DMS79 (cell line): Measurements from ENCODE around the gene PAGE4.

Experiments
- DNase-seq: peaks from one replicate; lab custom pipeline; 2025; lab: John Stamatoyannopoulos, UW

PAGE4 gene

DNA sequence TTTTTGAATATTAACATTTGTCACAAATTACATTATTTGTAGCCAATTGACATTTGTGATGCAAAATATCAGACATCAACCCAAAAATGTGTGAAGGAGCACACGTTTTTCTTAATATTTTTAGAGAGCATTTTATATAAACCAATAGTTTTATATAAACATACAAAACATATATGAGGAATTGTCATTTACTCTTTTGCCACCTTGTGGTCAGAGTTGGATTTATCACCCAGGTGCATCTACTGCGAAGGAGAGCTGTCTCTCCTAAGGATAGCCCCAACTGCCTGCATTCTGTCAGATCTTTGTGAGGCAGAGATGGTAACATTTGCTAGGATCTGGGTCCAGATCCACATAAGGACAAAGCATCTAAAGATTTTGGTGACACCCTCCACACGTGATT is 47.6 kb downstream of the PAGE4 start:
- DNase-seq, result no peak

DNA sequence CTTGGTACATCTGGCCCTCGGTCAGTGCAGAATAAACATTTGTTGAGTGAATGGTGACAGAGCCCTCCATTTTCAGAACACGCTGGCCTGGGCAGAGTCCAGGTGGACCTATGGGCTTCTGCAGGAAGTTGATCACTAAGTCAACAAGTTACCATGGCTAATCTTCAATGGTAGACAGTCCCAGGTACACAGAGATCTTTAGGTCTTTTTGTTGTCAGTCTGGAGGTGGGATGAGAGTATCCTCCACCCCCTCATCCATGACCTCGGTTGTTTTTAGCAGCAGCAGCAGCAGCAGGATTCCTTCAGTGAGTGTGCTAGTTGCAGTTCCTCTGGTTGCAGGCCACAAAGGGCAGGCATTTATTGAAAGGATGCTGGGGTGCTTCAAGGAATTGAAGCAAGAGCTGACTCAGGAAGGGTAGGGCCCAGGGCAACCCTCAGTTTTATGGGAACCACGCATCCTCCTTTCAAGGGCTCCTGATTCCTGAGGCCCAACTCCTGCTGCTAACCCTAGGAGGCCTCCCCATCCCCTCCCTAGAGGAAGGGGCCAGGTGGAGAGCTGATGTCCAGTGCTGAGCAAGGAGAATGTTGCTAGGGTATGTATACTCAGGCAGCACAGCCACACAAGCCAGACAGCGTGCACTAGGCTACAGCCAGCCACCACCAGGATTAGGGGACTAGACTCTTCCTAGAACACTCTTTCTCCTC is 48.4 kb downstream of the PAGE4 start:
- no peak for DNase-seq

GRCh38 chrX:49878128-49878833 is 49.2 kb downstream of the PAGE4 start:
- no peak for DNase-seq

DNA sequence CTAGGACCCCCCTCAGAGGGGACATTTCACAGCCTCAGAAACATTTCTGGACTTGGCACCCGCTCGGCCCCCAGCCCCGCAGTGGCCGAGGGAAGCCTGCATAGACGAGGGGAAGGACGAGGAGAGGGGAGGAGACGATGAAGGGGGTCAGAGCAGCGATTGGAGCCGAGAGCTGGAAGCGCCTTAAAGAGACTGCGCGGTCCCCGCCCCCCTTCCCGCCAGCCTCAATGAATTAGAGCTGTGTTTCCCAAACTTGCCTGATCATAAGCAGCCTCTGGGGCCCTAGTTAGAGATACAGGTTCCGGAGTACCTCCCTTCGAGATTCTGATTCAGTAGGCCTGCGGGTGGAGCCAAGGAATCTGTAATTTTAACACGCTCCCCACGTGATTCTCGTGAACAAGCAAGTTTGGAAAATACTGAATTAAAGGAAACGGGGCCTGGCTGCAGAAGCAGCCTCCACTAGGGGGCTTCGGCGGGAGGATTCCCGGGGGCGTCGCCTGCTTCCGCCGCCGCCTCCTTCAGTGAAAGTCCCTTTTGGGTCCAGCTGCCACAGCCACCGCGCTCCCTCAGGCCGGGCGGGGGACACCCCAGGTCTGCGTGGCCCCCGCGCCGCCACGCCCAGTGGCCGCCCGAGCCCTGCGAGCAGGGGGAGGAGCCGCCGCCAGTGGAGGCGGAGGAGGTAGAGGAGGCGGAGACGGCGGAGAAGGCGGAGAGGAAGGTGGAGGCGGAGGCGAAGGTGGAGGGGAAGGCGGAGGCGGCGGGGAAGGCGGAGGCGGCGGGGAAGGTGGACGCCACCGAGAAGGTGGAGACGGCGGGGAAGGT is 49.9 kb downstream of the PAGE4 start, which contains the start of gene USP27X:
Gene USP27X, plus strand, starts transcription at position 651 of the 822 bp plus-strand sequence. CDS start 824 bp downstream, outside the sequence.
- DNase-seq, result peak; percentile 62

GRCh38 chrX:49879656-49880277 is 50.7 kb downstream of the PAGE4 start:
- no peak for DNase-seq

GRCh38 chrX:49880668-49881067 is 51.6 kb downstream of the PAGE4 start:
- DNase-seq, result no peak
